Mammary epithelial cell (primary cell): ENCODE measurements around the gene KANK4.

Experiments used
- EZH2 ChIP-seq: IDR thresholded peaks from 2 replicates; pipeline ENCODE4 v1.6.1; 2012; ENCODE audit warnings: low read length, inconsistent platforms, borderline replicate concordance
- TF ChIP-seq, protein P1 (sequence below), 2 donors: IDR thresholded peaks in 1 of 2; conservative IDR thresholded peaks in 1 of 2; 2 replicates each; pipeline ENCODE4 v1.5.1; 2011 to 2012; ENCODE audit warnings: inconsistent platforms in 2 of 2, low read length in 2 of 2, mild to moderate bottlenecking in 2 of 2, control low read depth in 1 of 2, low read depth in 1 of 2; ENCODE audit not compliant: insufficient read depth in 1 of 2; ENCODE audit errors: extremely low read depth in 1 of 2

DNA sequence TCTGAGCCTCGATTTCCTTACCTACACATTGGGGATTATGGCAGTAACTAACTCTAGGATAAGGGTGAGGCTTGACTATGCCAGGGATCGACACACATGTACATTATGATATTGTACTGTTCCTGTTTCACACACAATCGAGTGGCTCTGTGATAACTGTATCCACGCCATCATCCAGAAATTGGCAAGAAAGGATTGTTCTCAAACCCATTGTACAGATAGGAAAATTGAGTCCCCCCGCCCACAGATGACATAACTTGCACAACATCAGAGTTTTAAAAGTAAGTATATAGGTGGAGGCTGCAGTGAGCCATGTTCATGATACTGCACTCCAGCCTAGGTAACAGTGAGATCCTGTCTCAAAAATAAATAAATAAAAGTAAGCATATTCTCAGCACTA lies 3.8 kb downstream of the KANK4 start:
- no peak for TF ChIP-seq EZH2
- TF ChIP-seq, protein P1, sequence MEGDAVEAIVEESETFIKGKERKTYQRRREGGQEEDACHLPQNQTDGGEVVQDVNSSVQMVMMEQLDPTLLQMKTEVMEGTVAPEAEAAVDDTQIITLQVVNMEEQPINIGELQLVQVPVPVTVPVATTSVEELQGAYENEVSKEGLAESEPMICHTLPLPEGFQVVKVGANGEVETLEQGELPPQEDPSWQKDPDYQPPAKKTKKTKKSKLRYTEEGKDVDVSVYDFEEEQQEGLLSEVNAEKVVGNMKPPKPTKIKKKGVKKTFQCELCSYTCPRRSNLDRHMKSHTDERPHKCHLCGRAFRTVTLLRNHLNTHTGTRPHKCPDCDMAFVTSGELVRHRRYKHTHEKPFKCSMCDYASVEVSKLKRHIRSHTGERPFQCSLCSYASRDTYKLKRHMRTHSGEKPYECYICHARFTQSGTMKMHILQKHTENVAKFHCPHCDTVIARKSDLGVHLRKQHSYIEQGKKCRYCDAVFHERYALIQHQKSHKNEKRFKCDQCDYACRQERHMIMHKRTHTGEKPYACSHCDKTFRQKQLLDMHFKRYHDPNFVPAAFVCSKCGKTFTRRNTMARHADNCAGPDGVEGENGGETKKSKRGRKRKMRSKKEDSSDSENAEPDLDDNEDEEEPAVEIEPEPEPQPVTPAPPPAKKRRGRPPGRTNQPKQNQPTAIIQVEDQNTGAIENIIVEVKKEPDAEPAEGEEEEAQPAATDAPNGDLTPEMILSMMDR (conservative IDR thresholded peaks at IDR 0.05 in 1 of 2, IDR thresholded peaks at IDR 0.05 in 1 of 2; ENCODE audit: extremely low read depth in 1 of 2, insufficient read depth in 1 of 2, low read depth in 1 of 2, low read length in 2 of 2) = no peak
